Psoas muscle (tissue), 8 donors: Measurements from ENCODE around the gene RTP3. TPM values are rescaled to one million over a fixed set of nuclear protein-coding genes. Genes with fewer than 3 reads are reported as not detected.

Experiments
- ATAC-seq, 4 donors: fragments of 200-7000 bp; cut with Tn5 transposase; one replicate each; pipeline ENCODE4 v1.9.1; 2020; ENCODE audit warnings: moderate library complexity in 3 of 4, mild to moderate bottlenecking in 2 of 4
- DNase-seq, 2 donors: peaks; one replicate each; pipeline ENCODE4 v3.0.0-alpha.2; 2020
- H3K27ac ChIP-seq: fragments of 200-600 bp; one replicate; pipeline ENCODE4 v1.8.0; 2022
- H3K27me3 ChIP-seq, 3 donors: fragments of 200-600 bp in 1 of 3; one replicate each; pipeline versions ENCODE4 v1.6.1 to v1.8.0; 2013 to 2022; ENCODE audit warnings: low read length in 2 of 3, mild to moderate bottlenecking in 2 of 3, moderate library complexity in 1 of 3; ENCODE audit not compliant: insufficient read depth in 3 of 3
- H3K36me3 ChIP-seq, 2 donors: fragments of 200-600 bp in 1 of 2; one replicate each; pipeline versions ENCODE4 v1.6.1 to v1.8.0; 2013 to 2022; ENCODE audit warnings: low read depth in 1 of 2, mild to moderate bottlenecking in 1 of 2, moderate library complexity in 1 of 2; ENCODE audit not compliant: insufficient read depth in 1 of 2
- H3K4me1 ChIP-seq: fragments of 200-600 bp; one replicate; pipeline ENCODE4 v1.8.0; 2022
- H3K4me3 ChIP-seq: fragments of 200-600 bp; one replicate; pipeline ENCODE4 v1.8.0; 2022; ENCODE audit warnings: mild to moderate bottlenecking
- H3K9me3 ChIP-seq: fragments of 200-600 bp; one replicate; pipeline ENCODE4 v1.8.0; 2022
- WGBS, 3 donors: extraction: QIAGEN DNeasy Blood & Tissue Kit; methylation state at CpG; one replicate each; pipeline versions ENCODE4 v1.1.6 to v1.1.7; 2013; 5-methylcytosine and 5-hydroxymethylcytosine counted together
- intact Hi-C, 2 donors: fragments of 100-400 bp; cut with DNase I; formaldehyde crosslinking; loops; one replicate each; pipeline versions ENCODE4 v1.11.0 to v1.14.2; 2022
- polyA plus RNA-seq, 3 donors: library from polyadenylated mRNA; stranded (reverse); fragments of 200-250 nt; gene quantifications; one replicate each; pipeline ENCODE4 v1.2.3, GENCODE V29; 2013
- total RNA-seq, 4 donors: library from RNA; stranded (reverse); fragmentation: NEBNext Ultra II Directional in 2 of 4; extraction: Animal tissue kit (Norgen Biotek cat#: 25700) in 2 of 4; gene quantifications; one replicate each; pipeline versions ENCODE4 v1.2.1 to v1.2.4, GENCODE V29; 2021 to 2023
- TF ChIP-seq, protein P1 (sequence below): fragments of 200-600 bp; IDR thresholded peaks from one replicate; pipeline ENCODE4 v1.8.0; 2022; ENCODE audit warnings: antibody characterized with exemption
- donor health status: healthy with polysubstance abuse.
- donor health status: DM: no; HTN: no; CAD: no; lungs with moderate emphysema.
- donor health status: Bipolar disorder and iron deficiency.
- donor health status: healthy.
- donor health status: DM: yes; HTN: yes; CAD: no.
- donor health status: DM: no; HTN: no; CAD: no.
- donor health status: DM: no; HTN: no; CAD: no.
- donor health status: DM: yes; HTN: yes; CAD: no.

Gene RTP3
- total and polyA plus RNA-seq, 7 donors, result 0.01 TPM; not detected in 6

DNA sequence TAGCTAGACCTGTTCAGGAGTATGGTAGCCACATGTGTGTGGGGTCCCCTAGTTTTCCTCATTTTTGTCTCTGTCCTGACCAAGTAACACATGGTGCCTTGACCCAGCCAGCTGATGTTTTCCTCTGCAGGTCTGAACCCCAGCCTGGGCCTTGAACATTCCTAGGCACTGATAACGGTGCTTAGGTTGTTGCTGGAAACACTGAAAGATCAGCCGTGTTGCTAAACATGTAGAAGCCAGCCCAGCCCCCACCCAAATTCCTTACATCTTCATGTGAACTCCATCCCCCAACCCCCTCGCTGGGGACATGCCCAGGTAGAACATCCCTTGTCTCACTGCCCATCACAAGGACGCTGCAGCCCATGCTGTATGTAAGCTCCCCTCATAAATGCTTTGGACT is 18.7 kb downstream of the RTP3 start:
- TF ChIP-seq, protein P1, sequence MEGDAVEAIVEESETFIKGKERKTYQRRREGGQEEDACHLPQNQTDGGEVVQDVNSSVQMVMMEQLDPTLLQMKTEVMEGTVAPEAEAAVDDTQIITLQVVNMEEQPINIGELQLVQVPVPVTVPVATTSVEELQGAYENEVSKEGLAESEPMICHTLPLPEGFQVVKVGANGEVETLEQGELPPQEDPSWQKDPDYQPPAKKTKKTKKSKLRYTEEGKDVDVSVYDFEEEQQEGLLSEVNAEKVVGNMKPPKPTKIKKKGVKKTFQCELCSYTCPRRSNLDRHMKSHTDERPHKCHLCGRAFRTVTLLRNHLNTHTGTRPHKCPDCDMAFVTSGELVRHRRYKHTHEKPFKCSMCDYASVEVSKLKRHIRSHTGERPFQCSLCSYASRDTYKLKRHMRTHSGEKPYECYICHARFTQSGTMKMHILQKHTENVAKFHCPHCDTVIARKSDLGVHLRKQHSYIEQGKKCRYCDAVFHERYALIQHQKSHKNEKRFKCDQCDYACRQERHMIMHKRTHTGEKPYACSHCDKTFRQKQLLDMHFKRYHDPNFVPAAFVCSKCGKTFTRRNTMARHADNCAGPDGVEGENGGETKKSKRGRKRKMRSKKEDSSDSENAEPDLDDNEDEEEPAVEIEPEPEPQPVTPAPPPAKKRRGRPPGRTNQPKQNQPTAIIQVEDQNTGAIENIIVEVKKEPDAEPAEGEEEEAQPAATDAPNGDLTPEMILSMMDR, result no peak
- H3K27ac ChIP-seq, result no peak overlapping the region
- intact Hi-C loops, result no loop called here
- 89 to 94% (median 90%) methylated on average over 4 of the region's 4 CpGs for WGBS, 3 donors
- no peaks in the 10 kb centered on the region for H3K4me1 ChIP-seq
- H3K4me3 ChIP-seq, result no peak overlapping the region
- DNase-seq (no peak), ATAC-seq (no peak)
- H3K27me3 ChIP-seq, result no peaks in the 10 kb centered on the region
- peaks cover 0 to 52% of the 10 kb centered on the region in 2 donors for H3K36me3 ChIP-seq
- H3K9me3 ChIP-seq, result no peaks in the 10 kb centered on the region

DNA sequence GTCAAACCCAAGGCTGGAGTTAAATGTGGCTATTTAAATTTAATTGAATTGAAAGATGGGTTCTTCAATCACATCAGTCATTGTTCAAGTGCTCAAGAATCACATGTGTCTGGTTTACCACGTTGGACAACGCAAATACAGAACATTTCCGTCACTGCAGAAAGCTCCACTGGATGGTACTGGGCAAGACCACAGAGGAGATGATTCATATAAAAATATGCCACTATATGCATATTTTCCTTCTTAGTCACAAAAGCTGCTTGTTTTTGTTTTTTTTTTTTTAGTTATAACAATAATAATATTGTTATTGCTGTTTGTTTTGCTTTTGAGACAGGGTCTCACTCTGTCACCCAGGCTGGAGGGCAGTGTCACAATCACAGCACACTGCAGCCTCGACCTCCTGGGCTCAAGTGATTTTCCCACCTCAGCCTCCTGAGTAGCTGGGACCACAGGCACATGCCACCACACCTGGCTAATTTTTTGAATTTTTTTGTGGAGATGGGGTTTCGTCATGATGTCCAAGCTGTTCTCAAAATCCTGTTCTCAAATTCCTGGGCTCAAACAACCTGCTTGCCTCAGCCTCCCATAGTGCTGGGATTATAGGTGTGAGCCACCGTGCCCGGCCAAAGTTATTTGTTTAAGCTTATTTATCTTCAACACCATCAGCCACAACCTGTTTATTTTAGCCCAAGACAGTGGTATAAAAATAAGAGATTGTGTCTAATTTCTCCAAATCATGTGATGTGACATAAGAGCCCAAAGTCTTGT is 19.4 kb downstream of the RTP3 start:
- Histone ChIP-seq H3K27ac (no peak overlapping the region), H3K9me3 (no peaks in the 10 kb centered on the region), H3K27me3 (no peaks in the 10 kb centered on the region), H3K4me3 (no peak overlapping the region), H3K36me3 (peaks cover 0 to 59% of the 10 kb centered on the region in 2 donors), H3K4me1 (no peaks in the 10 kb centered on the region)
- TF ChIP-seq, protein P1, result no peak
- 86 to 88% (median 87%) methylated on average over 7 of the region's 7 CpGs for WGBS, 3 donors
- ATAC-seq (no peak), DNase-seq (no peak)
- intact Hi-C loops, result no loop called here

GRCh38 chr3:46517784-46518181 is 20.0 kb downstream of the RTP3 start:
- H3K4me1 ChIP-seq, result no peaks in the 10 kb centered on the region
- intact Hi-C loops, result no loop called here
- TF ChIP-seq, protein P1, result no peak
- H3K36me3 ChIP-seq, result peaks cover 0 to 63% of the 10 kb centered on the region in 2 donors
- H3K27ac ChIP-seq, result no peak overlapping the region
- H3K9me3 ChIP-seq, result no peaks in the 10 kb centered on the region
- no peaks in the 10 kb centered on the region for H3K27me3 ChIP-seq
- 98 to 100% (median 100%) methylated on average over 2 of the region's 2 CpGs for WGBS, 3 donors
- peak in 1 of 4 donors; percentile 23 for ATAC-seq
- no peak for DNase-seq
- H3K4me3 ChIP-seq, result no peak overlapping the region

GRCh38 chr3:46519952-46520351 is 22.2 kb downstream of the RTP3 start:
- ATAC-seq, result no peak
- intact Hi-C loops, result no loop called here
- H3K36me3 ChIP-seq, result peaks cover 0 to 83% of the 10 kb centered on the region in 2 donors

More at GRCh38 chr3:46519952-46520351, 22.2 kb downstream of the RTP3 start:
- H3K4me1 ChIP-seq, result no peaks in the 10 kb centered on the region
- TF ChIP-seq, protein P1, result no peak
- DNase-seq, result no peak
- WGBS, 3 donors, result 97 to 99% (median 98%) methylated on average over 2 of the region's 2 CpGs
- no peaks in the 10 kb centered on the region for H3K9me3 ChIP-seq
- H3K27me3 ChIP-seq, result no peaks in the 10 kb centered on the region
- H3K4me3 ChIP-seq, result no peak overlapping the region
- no peak overlapping the region for H3K27ac ChIP-seq
